Stimulated activated CD8-positive, alpha-beta memory T cell treated with anti-CD3 and anti-CD28 coated beads, Interleukin-4, amount 100 ng/mL, for 4 hours (primary cell): Measurements from ENCODE around the gene THSD4.

Source experiments
- DNase-seq, 2 donors: peaks; one replicate each; pipeline ENCODE4 v3.0.0-alpha.2; 2020; ENCODE audit warnings: low read depth in 2 of 2, low spot score in 1 of 2

The THSD4 gene

GRCh38 chr15:71288348-71288955, 173.2 kb downstream of the THSD4 start:
- no peak for DNase-seq

- no peak for DNase-seq
Observed at GRCh38 chr15:71290002-71290401, 174.7 kb downstream of the THSD4 start.

- no peak for DNase-seq
Observed at GRCh38 chr15:71290881-71291635, 175.8 kb downstream of the THSD4 start.

GRCh38 chr15:71291723-71292122, 176.5 kb downstream of the THSD4 start:
- DNase-seq = no peak

- no peak for DNase-seq
Observed at GRCh38 chr15:71293723-71294122, 178.5 kb downstream of the THSD4 start.

GRCh38 chr15:71294251-71294910, 179.1 kb downstream of the THSD4 start:
- DNase-seq = no peak

GRCh38 chr15:71294911-71295602, 179.8 kb downstream of the THSD4 start:
- no peak for DNase-seq

GRCh38 chr15:71295603-71296314, 180.5 kb downstream of the THSD4 start:
- no peak for DNase-seq

GRCh38 chr15:71296315-71296679, 181.0 kb downstream of the THSD4 start:
- DNase-seq = no peak

- no peak for DNase-seq
Observed at GRCh38 chr15:71301958-71302621, 186.8 kb downstream of the THSD4 start.

- no peak for DNase-seq
Observed at GRCh38 chr15:71302861-71303410, 187.7 kb downstream of the THSD4 start.

- no peak for DNase-seq
Observed at GRCh38 chr15:71303977-71304376, 188.7 kb downstream of the THSD4 start.

GRCh38 chr15:71304681-71305080, 189.4 kb downstream of the THSD4 start:
- no peak for DNase-seq

GRCh38 chr15:71306538-71306937, 191.3 kb downstream of the THSD4 start:
- DNase-seq = no peak

GRCh38 chr15:71312194-71312708, 197.0 kb downstream of the THSD4 start:
- DNase-seq = no peak

GRCh38 chr15:71312731-71313460, 197.6 kb downstream of the THSD4 start:
- DNase-seq = no peak

- no peak for DNase-seq
Observed at GRCh38 chr15:71313806-71314205, 198.5 kb downstream of the THSD4 start.

- no peak for DNase-seq
Observed at GRCh38 chr15:71314956-71315537, 199.8 kb downstream of the THSD4 start.

GRCh38 chr15:71316911-71317310, 201.6 kb downstream of the THSD4 start:
- no peak for DNase-seq
